NCI-H187 (cell line): ENCODE data around the gene RFT1.

Experiments
- DNase-seq, 2 experiments: peaks; one replicate each; lab custom pipeline; 2025; lab: John Stamatoyannopoulos, UW

The RFT1 gene

GRCh38 chr3:53084310-53085001 is 45.8 kb downstream of the RFT1 start:
- no peak for DNase-seq

GRCh38 chr3:53083949-53084309 is 46.3 kb downstream of the RFT1 start:
- DNase-seq: no peak

GRCh38 chr3:53083521-53083920 is 46.7 kb downstream of the RFT1 start:
- no peak for DNase-seq

GRCh38 chr3:53082736-53083135 is 47.5 kb downstream of the RFT1 start:
- no peak for DNase-seq

GRCh38 chr3:53081318-53081717 is 48.9 kb downstream of the RFT1 start:
- DNase-seq: no peak

- no peak for DNase-seq
Measured at GRCh38 chr3:53080612-53081205, 49.5 kb downstream of the RFT1 start.

GRCh38 chr3:53079791-53080555 is 50.3 kb downstream of the RFT1 start:
- no peak for DNase-seq

GRCh38 chr3:53079147-53079546 is 51.1 kb downstream of the RFT1 start:
- DNase-seq: no peak

- no peak for DNase-seq
Measured at GRCh38 chr3:53078656-53079055, 51.6 kb downstream of the RFT1 start.

- DNase-seq: no peak
Measured at GRCh38 chr3:53077476-53078220, 52.6 kb downstream of the RFT1 start.

GRCh38 chr3:53075743-53076140 is 54.5 kb downstream of the RFT1 start:
- no peak for DNase-seq

- no peak for DNase-seq
Measured at GRCh38 chr3:53074761-53075742, 55.2 kb downstream of the RFT1 start.

- no peak for DNase-seq
Measured at GRCh38 chr3:53074366-53074696, 55.9 kb downstream of the RFT1 start.

- DNase-seq: no peak
Measured at GRCh38 chr3:53073553-53074365, 56.5 kb downstream of the RFT1 start.

GRCh38 chr3:53072653-53073552 is 57.3 kb downstream of the RFT1 start:
- DNase-seq: peak; percentile 30 to 68

- DNase-seq: no peak
Measured at GRCh38 chr3:53071882-53072431, 58.3 kb downstream of the RFT1 start.

GRCh38 chr3:53069422-53070068 is 60.7 kb downstream of the RFT1 start:
- no peak for DNase-seq

GRCh38 chr3:53068176-53068575 is 62.1 kb downstream of the RFT1 start:
- DNase-seq: no peak

GRCh38 chr3:53067567-53067966 is 62.7 kb downstream of the RFT1 start:
- DNase-seq: no peak
